GM19328 (cell line): ENCODE data around the gene ZNF534.
"Not testable (repeated sequence)": the region's sequence is repeated elsewhere in the genome, so short reads cannot be mapped to it uniquely, and the experiment has no call there.

Experiments
- ATAC-seq: cut with Tn5 transposase; IDR thresholded peaks from one replicate; pipeline ENCODE4 v1.9.1; 2021; ENCODE audit warnings: mild to moderate bottlenecking, moderate library complexity; ENCODE audit not compliant: unreplicated experiment

ZNF534 gene

DNA sequence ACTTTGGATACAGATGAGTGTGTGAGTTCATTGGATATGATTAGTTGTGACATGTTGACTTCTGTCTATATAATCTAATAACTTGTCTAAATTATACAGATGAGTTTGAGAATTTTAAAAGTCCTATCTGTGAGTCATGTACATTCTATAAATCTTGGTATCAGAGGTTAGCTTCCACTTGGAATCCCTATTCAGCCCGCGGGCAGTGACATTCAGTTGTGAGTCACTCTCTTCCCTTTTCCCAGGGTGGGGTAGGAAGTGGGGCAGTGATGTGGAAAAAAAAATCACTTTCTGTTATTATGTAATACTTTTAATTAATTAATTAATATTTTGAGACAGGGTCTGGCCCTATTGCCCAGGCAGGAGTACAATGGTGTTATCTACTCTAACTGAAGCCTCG, 65.6 kb downstream of the ZNF534 start:
- ATAC-seq = no peak

DNA sequence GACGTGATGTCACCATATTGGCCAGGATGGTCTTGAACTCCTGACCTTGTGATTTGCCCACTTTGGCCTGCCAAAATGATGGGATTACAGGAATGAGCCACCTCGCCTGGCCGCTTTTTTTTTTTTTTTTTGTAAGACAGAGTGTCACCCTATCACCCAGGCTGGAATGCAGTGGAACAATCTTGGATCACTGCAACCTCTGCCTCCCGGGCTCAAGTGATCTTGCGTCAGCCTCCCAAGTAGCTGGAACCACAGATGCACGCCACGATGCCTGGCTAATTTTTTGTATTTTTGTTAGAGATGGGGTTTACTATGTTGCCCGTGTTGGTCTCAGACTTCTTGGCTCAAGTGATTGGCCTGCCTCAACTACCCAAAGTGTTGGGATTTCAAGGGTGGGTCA, 69.6 kb downstream of the ZNF534 start:
- ATAC-seq = no peak

DNA sequence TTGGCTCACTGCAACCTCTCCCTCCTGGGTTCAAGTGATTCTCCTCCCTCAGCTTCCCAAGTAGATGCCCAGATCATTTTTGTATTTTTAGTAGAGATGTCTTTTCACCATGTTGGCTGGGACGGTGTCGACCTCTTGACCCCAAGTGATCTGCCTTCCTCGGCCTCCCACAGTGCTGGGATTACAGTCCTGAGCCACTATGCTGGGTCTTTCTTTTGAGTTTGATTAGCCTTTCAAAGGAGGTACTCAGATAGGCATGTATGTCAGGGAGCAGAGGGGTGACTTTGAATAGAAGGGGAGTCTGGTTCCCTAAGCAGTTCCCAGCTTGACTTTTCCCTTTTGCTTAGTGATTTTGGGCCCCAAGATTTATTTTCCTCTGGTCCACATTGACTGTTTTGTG, 71.5 kb downstream of the ZNF534 start:
- not testable (repeated sequence) for ATAC-seq

GRCh38 chr19:52500991-52501390, 72.0 kb downstream of the ZNF534 start:
- not testable (repeated sequence) for ATAC-seq
